Measurements from ENCODE around the gene LYSMD3. TPM values are rescaled to one million over a fixed set of nuclear protein-coding genes. Genes with fewer than 3 reads are reported as not detected.

Gene LYSMD3
- total and polyA plus RNA-seq, 9 of the 15 experiments (the other 6 are each of a cell fraction or from before 2014, with no cell fraction given): 9.5 to 42.3 (median 20.7) TPM

GRCh38 chr5:90529939-90530677, 724 bp upstream of the LYSMD3 start (continued):
- TF ChIP-seq, protein P1, sequence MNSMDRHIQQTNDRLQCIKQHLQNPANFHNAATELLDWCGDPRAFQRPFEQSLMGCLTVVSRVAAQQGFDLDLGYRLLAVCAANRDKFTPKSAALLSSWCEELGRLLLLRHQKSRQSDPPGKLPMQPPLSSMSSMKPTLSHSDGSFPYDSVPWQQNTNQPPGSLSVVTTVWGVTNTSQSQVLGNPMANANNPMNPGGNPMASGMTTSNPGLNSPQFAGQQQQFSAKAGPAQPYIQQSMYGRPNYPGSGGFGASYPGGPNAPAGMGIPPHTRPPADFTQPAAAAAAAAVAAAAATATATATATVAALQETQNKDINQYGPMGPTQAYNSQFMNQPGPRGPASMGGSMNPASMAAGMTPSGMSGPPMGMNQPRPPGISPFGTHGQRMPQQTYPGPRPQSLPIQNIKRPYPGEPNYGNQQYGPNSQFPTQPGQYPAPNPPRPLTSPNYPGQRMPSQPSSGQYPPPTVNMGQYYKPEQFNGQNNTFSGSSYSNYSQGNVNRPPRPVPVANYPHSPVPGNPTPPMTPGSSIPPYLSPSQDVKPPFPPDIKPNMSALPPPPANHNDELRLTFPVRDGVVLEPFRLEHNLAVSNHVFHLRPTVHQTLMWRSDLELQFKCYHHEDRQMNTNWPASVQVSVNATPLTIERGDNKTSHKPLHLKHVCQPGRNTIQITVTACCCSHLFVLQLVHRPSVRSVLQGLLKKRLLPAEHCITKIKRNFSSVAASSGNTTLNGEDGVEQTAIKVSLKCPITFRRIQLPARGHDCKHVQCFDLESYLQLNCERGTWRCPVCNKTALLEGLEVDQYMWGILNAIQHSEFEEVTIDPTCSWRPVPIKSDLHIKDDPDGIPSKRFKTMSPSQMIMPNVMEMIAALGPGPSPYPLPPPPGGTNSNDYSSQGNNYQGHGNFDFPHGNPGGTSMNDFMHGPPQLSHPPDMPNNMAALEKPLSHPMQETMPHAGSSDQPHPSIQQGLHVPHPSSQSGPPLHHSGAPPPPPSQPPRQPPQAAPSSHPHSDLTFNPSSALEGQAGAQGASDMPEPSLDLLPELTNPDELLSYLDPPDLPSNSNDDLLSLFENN (IDR thresholded peaks at IDR 0.05; ENCODE audit: low read depth in 2 of 2, low read length in 2 of 2): peak in 1 of 2 experiments; percentile 40; a peak in 1 of 4 replicates
- 0 out of 4 replicates have a peak, but pooled peaks of 1 of the 2 experiments have one; percentile 17 for TF ChIP-seq FOXA3 (CRISPR knock-in tag; conservative IDR thresholded peaks at IDR 0.05 in 1 of 2, IDR thresholded peaks at IDR 0.05 in 1 of 2)
- TF ChIP-seq STAT5B (CRISPR knock-in tag; IDR thresholded peaks at IDR 0.05): no peak
- TF ChIP-seq CXXC5 (CRISPR knock-in tag; IDR thresholded peaks at IDR 0.05): no peak
- TF ChIP-seq SLC30A9 (CRISPR knock-in tag; IDR thresholded peaks at IDR 0.05): no peak
- TF ChIP-seq KLF6 (CRISPR knock-in tag; IDR thresholded peaks at IDR 0.05; ENCODE audit: borderline replicate concordance): no peak
- TF ChIP-seq CBX2 (IDR thresholded peaks at IDR 0.05; ENCODE audit: insufficient read depth, low read length, poor library complexity, severe bottlenecking): no peak
- TF ChIP-seq PYGO2 (tag; IDR thresholded peaks at IDR 0.05): no peak
- no peak for TF ChIP-seq CHD1 (IDR thresholded peaks at IDR 0.05; ENCODE audit: low read length)
- TF ChIP-seq, protein P2, sequence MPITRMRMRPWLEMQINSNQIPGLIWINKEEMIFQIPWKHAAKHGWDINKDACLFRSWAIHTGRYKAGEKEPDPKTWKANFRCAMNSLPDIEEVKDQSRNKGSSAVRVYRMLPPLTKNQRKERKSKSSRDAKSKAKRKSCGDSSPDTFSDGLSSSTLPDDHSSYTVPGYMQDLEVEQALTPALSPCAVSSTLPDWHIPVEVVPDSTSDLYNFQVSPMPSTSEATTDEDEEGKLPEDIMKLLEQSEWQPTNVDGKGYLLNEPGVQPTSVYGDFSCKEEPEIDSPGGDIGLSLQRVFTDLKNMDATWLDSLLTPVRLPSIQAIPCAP (CRISPR knock-in tag; IDR thresholded peaks at IDR 0.05; ENCODE audit: borderline replicate concordance): no peak
- no peak for TF ChIP-seq SIRT6 (IDR thresholded peaks at IDR 0.05; ENCODE audit: low read depth, low read length)
- TF ChIP-seq TEAD4 (IDR thresholded peaks at IDR 0.05; ENCODE audit: low read length): no peak
- no peak for TF ChIP-seq TEAD4 (CRISPR knock-in tag; IDR thresholded peaks at IDR 0.05; ENCODE audit: borderline replicate concordance)
- no peak for TF ChIP-seq CSDE1 (IDR thresholded peaks at IDR 0.05)
- TF ChIP-seq IFI16 (CRISPR knock-in tag; IDR thresholded peaks at IDR 0.05): no peak
- TF ChIP-seq MTA2 (IDR thresholded peaks at IDR 0.05; ENCODE audit: low read depth): no peak
- TF ChIP-seq, protein P3, sequence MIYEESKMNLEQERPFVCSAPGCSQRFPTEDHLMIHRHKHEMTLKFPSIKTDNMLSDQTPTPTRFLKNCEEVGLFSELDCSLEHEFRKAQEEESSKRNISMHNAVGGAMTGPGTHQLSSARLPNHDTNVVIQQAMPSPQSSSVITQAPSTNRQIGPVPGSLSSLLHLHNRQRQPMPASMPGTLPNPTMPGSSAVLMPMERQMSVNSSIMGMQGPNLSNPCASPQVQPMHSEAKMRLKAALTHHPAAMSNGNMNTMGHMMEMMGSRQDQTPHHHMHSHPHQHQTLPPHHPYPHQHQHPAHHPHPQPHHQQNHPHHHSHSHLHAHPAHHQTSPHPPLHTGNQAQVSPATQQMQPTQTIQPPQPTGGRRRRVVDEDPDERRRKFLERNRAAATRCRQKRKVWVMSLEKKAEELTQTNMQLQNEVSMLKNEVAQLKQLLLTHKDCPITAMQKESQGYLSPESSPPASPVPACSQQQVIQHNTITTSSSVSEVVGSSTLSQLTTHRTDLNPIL (CRISPR knock-in tag; IDR thresholded peaks at IDR 0.05): no peak
- no peak for TF ChIP-seq RUNX1 (IDR thresholded peaks at IDR 0.05; ENCODE audit: low read depth)
- no peak for TF ChIP-seq SREBF1 (IDR thresholded peaks at IDR 0.05; ENCODE audit: borderline replicate concordance, low read depth, low read length)
- no peak for TF ChIP-seq ZNF253 (CRISPR knock-in tag; conservative IDR thresholded peaks at IDR 0.05)
- no peak for TF ChIP-seq KHSRP (IDR thresholded peaks at IDR 0.05)

All from K562 (cell line).